Tibial nerve (tissue), 4 donors: Measurements from ENCODE around the gene APOL6. TPM values are rescaled to one million over a fixed set of nuclear protein-coding genes. Genes with fewer than 3 reads are reported as not detected.
A peak's percentile ranks its signal among the peaks of the same experiment; 100 is the strongest.

Experiments used
- DNase-seq, 2 donors: peaks; one replicate each; pipeline ENCODE4 v3.0.0-alpha.2; 2019; ENCODE audit warnings: low spot score in 2 of 2
- H3K27ac ChIP-seq, 4 donors: fragments of 200-600 bp; sonication (generic) in 3 of 4; one replicate each; pipeline ENCODE4 v1.5.1; 2017 to 2019; ENCODE audit warnings: mild to moderate bottlenecking in 1 of 4
- H3K27me3 ChIP-seq, 2 donors: fragments of 200-600 bp; sonication (generic) in 1 of 2; one replicate each; pipeline versions ENCODE4 v1.5.1 to v1.6.0; 2017 to 2019
- H3K36me3 ChIP-seq, 3 donors: fragments of 200-600 bp; sonication (generic); one replicate each; pipeline ENCODE4 v1.5.1; 2018 to 2019
- H3K4me1 ChIP-seq, 4 donors: fragments of 200-600 bp; sonication (generic) in 3 of 4; one replicate each; pipeline ENCODE4 v1.5.1; 2017 to 2019
- H3K4me3 ChIP-seq, 4 donors: fragments of 200-600 bp; sonication (generic) in 3 of 4; one replicate each; pipeline ENCODE4 v1.5.1; 2017 to 2019; ENCODE audit warnings: mild to moderate bottlenecking in 1 of 4, moderate library complexity in 1 of 4
- H3K9me3 ChIP-seq, 4 donors: fragments of 200-600 bp; sonication (generic) in 3 of 4; one replicate each; pipeline ENCODE4 v1.5.1; 2017 to 2019
- EP300 ChIP-seq, 2 donors: sonication (generic); formaldehyde crosslinking; IDR thresholded peaks; one replicate each; pipeline ENCODE4 v1.6.1; 2017; ENCODE audit warnings: antibody characterized with exemption in 2 of 2, mild to moderate bottlenecking in 1 of 2
- POLR2A ChIP-seq, 2 donors: fragments of 450-650 bp; IDR thresholded peaks; one replicate each; pipeline ENCODE4 v1.6.1; 2017; ENCODE audit warnings: antibody characterized with exemption in 2 of 2, mild to moderate bottlenecking in 2 of 2, moderate library complexity in 2 of 2
- WGBS, 2 donors: methylation state at CpG; one replicate each; pipeline ENCODE4 v1.1.5; 2018; 5-methylcytosine and 5-hydroxymethylcytosine counted together
- total RNA-seq, 4 donors: library from RNA; depleted of rRNA; stranded (reverse); fragments of >200 nt; gene quantifications; one replicate each; pipeline ENCODE4 v1.1.0, GENCODE V29; 2016
- TF ChIP-seq, protein P1 (sequence below), 5 experiments: fragments of 200-600 bp in 3 of 5; fragments of 450-650 bp in 2 of 5; sonication (generic) in 3 of 5; IDR thresholded peaks; one replicate each; pipeline ENCODE4 v1.5.1; 2016 to 2019; ENCODE audit warnings: antibody characterized with exemption in 5 of 5, mild to moderate bottlenecking in 3 of 5, moderate library complexity in 2 of 5

The APOL6 gene
- total RNA-seq, 4 donors from 2014 or later, result 9.2 to 24.9 (median 19.6) TPM

DNA sequence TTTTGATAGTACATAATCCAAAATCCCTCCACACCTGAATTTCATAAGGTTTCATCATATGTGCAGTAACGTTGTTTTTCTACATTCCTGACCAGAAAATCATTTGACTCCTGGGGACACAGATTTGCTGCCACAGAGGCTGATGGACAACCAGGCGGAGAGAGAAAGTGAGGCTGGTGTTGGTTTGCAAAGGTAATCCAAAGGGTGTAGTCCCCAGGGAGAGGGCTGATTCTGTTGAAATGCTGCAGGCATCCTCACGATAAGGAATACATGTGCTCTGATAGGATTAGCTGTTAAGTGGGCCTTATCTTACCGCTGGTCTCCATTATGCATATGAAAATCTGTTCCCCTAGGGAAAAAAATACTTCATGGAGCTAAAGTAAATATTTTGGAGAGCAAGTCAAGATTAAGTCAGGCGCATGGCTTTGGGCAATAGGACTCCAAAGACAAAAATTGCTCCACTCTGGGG is 8.1 kb downstream of the APOL6 start:
- 81 to 89% methylated on average over 5 of the region's 5 CpGs for WGBS, 2 donors
- no peak for DNase-seq

DNA sequence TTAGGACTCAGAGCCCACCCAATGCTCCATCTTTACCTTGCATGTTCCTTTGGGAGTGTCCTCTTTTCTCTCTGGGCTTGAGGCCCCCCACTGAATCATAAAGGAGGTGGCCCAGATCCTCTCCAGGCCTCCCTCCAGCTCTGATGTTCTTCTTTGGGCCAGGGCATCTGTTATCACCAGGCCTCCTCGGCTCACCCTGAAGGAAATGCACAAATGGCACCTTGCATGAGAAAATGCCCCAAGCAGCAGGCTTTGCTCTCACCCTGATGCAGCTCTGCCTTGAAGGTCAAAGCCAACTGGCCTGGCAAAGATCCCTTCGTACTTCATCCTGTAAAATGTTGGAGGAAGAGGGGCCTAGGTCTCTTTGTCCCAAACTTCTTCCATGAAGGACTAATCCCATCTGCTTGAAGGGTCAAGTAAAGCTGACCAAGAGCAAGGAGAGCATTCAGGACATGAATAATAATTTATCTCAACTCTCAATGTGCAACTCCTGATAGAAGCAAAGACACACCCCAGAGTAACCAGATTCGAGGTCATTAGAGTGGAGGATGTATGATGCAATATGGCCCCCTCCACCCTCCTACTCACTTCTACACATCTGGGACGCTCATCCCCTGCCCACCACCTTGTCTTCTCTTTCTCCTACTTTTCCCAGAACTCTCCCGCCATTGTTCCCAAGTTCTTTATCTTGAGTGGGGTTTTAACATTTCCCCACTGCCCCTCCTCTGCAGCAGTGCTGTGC is 9.5 kb downstream of the APOL6 start:
- 63 to 68% methylated on average over 5 of the region's 5 CpGs for WGBS, 2 donors
- no peak for DNase-seq
- H3K27me3 ChIP-seq, result no peaks in the 10 kb centered on the region

More for the DNA sequence above, 8.1 kb downstream of the APOL6 start:
- Histone ChIP-seq H3K9me3 (peaks cover 0 to 1% (median 0%) of the 10 kb centered on the region in 4 donors), H3K27ac (no peak overlapping the region), H3K4me1 (peaks cover 0 to 4% (median under 1%) of the 10 kb centered on the region in 4 donors), H3K27me3 (no peaks in the 10 kb centered on the region), H3K4me3 (no peak overlapping the region), H3K36me3 (peaks cover 0 to 56% (median 9%) of the 10 kb centered on the region in 3 donors)
- no peak for TF ChIP-seq POLR2A (IDR thresholded peaks at IDR 0.05)
- TF ChIP-seq EP300 (IDR thresholded peaks at IDR 0.05), result no peak
- TF ChIP-seq, protein P1, sequence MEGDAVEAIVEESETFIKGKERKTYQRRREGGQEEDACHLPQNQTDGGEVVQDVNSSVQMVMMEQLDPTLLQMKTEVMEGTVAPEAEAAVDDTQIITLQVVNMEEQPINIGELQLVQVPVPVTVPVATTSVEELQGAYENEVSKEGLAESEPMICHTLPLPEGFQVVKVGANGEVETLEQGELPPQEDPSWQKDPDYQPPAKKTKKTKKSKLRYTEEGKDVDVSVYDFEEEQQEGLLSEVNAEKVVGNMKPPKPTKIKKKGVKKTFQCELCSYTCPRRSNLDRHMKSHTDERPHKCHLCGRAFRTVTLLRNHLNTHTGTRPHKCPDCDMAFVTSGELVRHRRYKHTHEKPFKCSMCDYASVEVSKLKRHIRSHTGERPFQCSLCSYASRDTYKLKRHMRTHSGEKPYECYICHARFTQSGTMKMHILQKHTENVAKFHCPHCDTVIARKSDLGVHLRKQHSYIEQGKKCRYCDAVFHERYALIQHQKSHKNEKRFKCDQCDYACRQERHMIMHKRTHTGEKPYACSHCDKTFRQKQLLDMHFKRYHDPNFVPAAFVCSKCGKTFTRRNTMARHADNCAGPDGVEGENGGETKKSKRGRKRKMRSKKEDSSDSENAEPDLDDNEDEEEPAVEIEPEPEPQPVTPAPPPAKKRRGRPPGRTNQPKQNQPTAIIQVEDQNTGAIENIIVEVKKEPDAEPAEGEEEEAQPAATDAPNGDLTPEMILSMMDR (IDR thresholded peaks at IDR 0.05), result no peak

DNA sequence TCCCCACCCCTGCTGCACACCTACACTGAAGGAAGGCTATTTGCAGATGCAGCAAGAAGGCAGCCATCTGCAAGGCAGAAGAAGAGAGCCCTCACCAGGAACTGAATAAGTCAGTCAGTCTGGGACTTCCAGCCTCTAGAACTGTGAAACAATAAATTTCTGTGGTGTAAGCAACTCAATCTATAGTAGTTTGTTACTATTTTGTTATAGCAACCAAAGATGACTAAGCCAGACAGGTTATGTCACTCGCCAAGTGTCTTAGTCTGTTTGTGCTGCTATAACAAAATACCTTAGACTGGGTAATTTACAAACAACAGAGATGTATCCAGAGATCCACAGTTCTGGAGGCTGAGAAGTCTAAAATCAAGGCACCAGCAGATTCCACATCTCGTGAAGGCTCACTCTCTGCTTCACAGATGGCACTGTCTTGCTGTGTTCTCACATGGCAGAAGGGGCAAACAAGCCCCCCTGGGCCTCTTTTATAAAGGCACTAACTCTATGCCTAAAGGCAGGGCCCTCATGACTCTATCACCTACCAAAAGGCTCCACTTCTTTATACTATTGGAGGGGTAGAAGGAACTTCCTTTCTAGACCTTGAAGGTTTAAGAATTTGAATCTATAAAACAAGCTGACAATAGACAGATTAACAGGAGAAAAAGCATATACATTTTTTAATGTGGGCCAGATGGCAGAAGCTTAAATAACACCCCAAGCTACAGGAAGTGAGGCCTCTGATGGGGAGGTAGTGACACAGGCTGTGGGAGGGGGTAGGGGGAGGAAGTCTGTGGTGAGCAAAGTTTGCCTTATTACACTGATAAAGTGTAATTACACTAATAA is 12.3 kb downstream of the APOL6 start:
- TF ChIP-seq, protein P1 (IDR thresholded peaks at IDR 0.05), result no peak
- TF ChIP-seq EP300 (IDR thresholded peaks at IDR 0.05) (no peak), POLR2A (IDR thresholded peaks at IDR 0.05) (no peak)
- peaks cover 0 to 5% (median 0%) of the 10 kb centered on the region in 4 donors for H3K9me3 ChIP-seq
- WGBS, 2 donors, result 77 to 87% methylated on average over 2 of the region's 2 CpGs
- H3K4me1 ChIP-seq, result peaks cover 0 to 30% (median 18%) of the 10 kb centered on the region in 4 donors
- peak overlapping the region in 1 of 4 donors; percentile 75 for H3K27ac ChIP-seq
- peaks cover 0 to 56% (median 9%) of the 10 kb centered on the region in 3 donors for H3K36me3 ChIP-seq
- H3K27me3 ChIP-seq, result no peaks in the 10 kb centered on the region
- no peak overlapping the region for H3K4me3 ChIP-seq
- no peak for DNase-seq

More for the DNA sequence above, 9.5 kb downstream of the APOL6 start:
- Histone ChIP-seq H3K9me3 (no peaks in the 10 kb centered on the region), H3K36me3 (peaks cover 0 to 56% (median 9%) of the 10 kb centered on the region in 3 donors), H3K4me1 (peaks cover 0 to 15% (median 7%) of the 10 kb centered on the region in 4 donors), H3K4me3 (no peak overlapping the region), H3K27ac (no peak overlapping the region)
- no peak for TF ChIP-seq EP300 (IDR thresholded peaks at IDR 0.05)
- no peak for TF ChIP-seq POLR2A (IDR thresholded peaks at IDR 0.05)
- TF ChIP-seq, protein P1 (IDR thresholded peaks at IDR 0.05), result no peak

DNA sequence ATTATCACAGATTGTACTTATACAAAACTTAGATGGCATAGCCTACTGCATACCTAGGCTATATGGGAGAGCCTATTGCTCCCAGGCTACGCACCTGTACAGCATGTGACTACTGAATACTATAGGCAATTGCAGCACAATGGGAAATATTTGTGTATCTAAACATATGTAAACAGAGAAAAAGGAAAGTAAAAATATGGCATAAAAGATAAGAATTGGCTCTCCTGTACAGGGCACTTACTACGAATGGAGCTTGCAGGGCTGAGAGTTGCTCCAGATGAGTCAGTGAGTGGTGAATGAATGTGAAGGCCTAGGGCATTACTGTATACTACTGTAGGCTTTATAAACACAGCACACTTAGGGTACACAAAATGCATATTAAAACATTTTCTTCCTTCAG is 13.2 kb downstream of the APOL6 start:
- Histone ChIP-seq H3K27ac (peak overlapping the region in 1 of 4 donors; percentile 75), H3K27me3 (no peaks in the 10 kb centered on the region), H3K9me3 (peaks cover 0 to 14% (median 0%) of the 10 kb centered on the region in 4 donors), H3K4me1 (peaks cover 0 to 30% (median 18%) of the 10 kb centered on the region in 4 donors), H3K4me3 (no peak overlapping the region), H3K36me3 (peaks cover 0 to 51% (median 9%) of the 10 kb centered on the region in 3 donors)
- WGBS, 2 donors, result 88% methylated on average over 2 of the region's 2 CpGs
- TF ChIP-seq POLR2A (IDR thresholded peaks at IDR 0.05), result no peak
- TF ChIP-seq, protein P1 (IDR thresholded peaks at IDR 0.05), result no peak
- TF ChIP-seq EP300 (IDR thresholded peaks at IDR 0.05), result no peak
- DNase-seq, result no peak
